Raji (cell line): Measurements from ENCODE around the gene NDUFA7.

Source experiments
- POLR2A ChIP-seq: IDR thresholded peaks from 2 replicates; pipeline ENCODE4 v1.6.1; 2011; ENCODE audit warnings: low read depth, low read length, control low read depth; ENCODE audit not compliant: insufficient read depth

The NDUFA7 gene

GRCh38 chr19:8329996-8330395 is 8.8 kb upstream of the NDUFA7 start:
- no peak for TF ChIP-seq POLR2A

- no peak for TF ChIP-seq POLR2A
Measured at GRCh38 chr19:8325454-8325853, 4.3 kb upstream of the NDUFA7 start.

DNA sequence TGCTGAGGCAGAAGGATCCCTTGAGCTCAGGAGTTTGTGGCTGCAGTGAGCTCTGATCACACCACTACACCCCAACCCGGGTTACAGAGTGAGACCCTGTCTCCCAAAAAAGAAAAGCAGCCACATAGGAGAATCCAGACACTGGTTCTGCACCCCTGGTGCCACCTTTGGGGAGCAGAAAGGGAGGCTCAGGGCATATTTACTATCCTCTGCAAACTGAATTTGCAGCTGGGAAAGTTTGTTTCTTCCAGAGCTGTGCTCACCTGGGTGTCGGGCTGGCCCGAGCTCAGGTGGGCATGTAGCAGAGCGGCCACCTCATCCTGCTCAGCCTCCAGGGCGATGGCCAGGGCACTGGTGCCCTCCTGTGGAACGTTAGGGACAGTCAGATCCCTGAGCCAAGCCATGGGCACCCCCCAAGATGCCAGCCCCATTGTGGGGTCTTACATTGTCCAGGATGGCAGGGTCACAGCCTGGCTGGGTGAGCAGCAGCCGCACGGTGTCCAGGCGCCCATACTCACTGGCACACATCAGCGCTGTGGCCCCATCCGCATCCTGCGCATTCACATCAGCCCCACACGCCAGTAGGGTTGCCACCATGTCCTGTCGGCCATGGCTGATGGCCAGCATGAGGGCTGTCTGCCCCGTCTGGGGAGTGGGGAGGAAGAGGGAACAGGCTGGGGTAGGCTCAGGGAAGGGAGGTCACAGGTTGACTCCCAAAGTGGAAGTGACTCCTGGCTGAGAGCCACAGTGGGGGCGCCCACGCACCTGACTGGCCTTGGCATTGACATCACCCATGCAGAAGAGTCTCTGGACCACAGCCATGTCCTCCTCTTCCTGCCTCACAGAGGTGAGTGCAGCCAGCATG is 3.2 kb upstream of the NDUFA7 start:
- TF ChIP-seq POLR2A: peak; percentile 73

DNA sequence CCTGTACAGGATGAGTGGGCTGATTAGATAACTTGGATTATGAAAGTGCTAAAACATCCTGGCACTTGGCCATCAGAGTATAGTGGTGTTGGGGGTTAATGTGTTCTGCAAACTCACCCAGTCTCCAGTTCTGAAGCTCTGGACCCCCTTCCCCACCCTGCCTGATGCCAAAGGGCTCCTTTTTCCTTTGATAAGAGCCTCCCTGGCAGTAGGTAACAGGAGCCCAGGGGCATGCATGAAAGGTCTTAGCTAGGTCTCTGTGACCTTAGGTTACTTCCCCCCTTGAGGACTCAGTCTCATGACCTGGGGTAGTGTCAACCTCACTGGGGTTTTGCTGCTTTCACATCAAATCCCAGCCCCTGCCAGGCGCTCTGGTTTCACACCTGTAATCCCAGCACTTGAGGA is 2.6 kb upstream of the NDUFA7 start:
- TF ChIP-seq POLR2A: no peak

GRCh38 chr19:8322638-8322997 is 1.4 kb upstream of the NDUFA7 start:
- TF ChIP-seq POLR2A: no peak

DNA sequence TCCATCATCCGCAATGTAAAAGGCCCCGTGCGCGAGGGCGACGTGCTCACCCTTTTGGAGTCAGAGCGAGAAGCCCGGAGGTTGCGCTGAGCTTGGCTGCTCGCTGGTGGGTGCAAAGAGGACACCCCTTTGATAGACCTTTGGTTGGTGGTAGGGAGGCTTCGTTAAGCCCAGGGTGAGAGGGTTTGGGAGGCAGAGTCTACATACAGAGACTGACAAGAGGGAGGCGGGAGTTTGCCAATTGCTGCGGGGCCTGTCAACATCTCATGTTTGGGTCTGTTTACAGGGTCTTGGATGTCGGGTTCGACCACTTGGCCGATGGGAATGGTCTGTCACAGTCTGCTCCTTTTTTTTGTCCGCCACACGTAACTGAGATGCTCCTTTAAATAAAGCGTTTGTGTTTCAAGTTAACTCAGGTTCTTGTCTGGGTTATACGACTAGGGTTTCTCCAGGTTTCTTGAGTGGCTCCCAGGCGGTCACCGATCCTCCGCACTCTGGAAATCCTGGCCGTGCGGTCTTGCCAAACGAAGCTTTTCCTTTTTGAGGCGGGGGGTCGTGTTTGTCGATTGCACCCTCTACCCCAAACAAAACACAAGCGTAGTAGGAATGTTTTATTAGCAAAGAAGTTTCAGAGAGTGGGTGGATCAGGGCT is 937 bp upstream of the NDUFA7 start:
- no peak for TF ChIP-seq POLR2A

- TF ChIP-seq POLR2A: no peak
Measured at GRCh38 chr19:8320564-8321066, 560 bp downstream of the NDUFA7 start.

- no peak for TF ChIP-seq POLR2A
Measured at GRCh38 chr19:8319807-8320520, 1.2 kb downstream of the NDUFA7 start.

GRCh38 chr19:8316351-8317125 is 4.6 kb downstream of the NDUFA7 start:
- TF ChIP-seq POLR2A: no peak

DNA sequence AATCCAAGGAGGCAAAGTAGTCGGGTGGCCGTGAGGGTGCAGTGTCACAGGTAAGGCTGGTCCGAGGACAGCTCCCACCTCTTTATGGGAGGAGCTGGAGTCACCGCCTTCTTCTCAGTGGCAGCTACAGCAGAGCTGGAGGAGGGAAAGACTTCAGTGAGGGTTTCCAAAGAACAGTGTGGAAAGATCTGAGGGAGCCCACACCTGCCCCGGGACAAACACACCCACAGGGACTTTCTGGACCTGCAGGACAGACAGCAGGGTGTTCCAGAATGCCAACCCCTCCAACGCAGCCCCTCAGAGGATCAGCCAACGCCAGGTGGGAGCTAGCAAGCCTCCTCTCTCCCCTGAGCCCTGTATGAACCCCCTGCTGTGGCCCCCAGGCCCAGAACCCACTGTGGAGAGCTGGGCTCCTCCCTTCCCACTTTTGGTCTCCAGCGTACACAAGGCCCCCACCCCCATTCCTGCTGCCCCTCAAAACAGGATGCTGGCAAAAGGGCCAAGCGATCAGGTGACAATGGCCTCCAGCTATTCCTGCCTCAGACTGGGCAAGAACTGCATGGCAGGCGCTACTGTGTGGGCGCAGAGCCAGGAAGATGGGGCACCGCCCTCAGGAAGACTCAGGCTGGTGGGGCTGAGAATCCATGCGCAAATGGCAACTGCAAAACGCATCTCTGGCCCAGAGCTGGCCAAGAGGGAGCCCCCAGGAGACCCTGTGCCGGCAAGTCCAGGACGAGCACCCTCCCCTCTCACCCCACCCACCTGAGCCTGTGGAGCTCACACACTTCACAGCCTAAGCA is 9.5 kb downstream of the NDUFA7 start:
- TF ChIP-seq POLR2A: no peak

DNA sequence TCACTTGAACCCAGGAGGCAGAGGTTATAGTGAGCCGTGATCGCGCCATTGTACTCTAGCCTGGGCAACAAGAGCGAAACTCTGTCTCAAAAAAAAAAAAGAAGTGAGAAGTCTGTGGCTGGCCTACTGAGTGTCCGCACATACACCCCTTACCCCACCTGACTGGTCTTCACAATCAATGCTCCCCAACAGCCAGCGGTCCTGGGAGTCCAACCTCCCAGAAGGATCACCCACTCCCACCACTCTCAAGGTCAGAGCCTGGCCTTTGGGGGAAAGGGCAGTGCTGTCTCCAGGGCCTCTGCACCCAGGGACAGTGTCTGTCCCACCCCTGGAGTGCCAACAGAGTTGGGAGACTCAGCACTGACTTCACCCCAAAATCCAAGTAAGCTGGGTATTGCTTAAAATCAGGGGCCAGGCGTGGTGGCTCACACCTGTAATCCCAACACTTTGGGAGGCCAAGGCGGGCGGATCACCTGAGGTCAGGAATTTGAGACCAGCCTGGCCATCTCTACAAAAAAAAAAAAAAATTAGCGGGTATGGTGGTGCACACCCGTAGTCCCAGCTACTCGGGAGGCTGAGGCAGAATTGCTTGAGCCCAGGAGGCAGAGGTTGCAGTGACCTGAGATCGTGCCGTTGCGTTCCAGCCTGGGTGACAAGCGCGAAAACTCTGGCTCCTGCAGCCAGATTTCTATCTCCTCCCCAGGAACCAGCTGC is 10.7 kb downstream of the NDUFA7 start:
- no peak for TF ChIP-seq POLR2A

- no peak for TF ChIP-seq POLR2A
Measured at GRCh38 chr19:8308891-8309291, 12.3 kb downstream of the NDUFA7 start.
